Panc1 (cell line): ENCODE measurements around the gene NUP98. TPM values are rescaled to one million over a fixed set of nuclear protein-coding genes. Genes with fewer than 3 reads are reported as not detected.

ENCODE experiments used
- ATAC-seq: fragments of 200-7000 bp; cut with Tn5 transposase; 2 replicates; pipeline ENCODE4 v1.9.1; 2020; ENCODE audit warnings: mild to moderate bottlenecking, moderate library complexity
- BruUV-seq: library from RNA; stranded (reverse); fragments of 400-500 nt; replicated peaks from 2 replicates; lab custom pipeline; 2021; lab: Mats Ljungman, UMichigan
- CTCF ChIA-PET: fragments of 300-600 bp; sonication (Branson Sonifier 250); formaldehyde crosslinking; loops from one replicate; lab custom pipeline; 2022; ENCODE audit warnings: antibody characterized with exemption; lab: Charles Lee
- POLR2A ChIA-PET: fragments of 300-600 bp; sonication (Branson Sonifier 250); formaldehyde crosslinking; loops from one replicate; lab custom pipeline; 2022; ENCODE audit warnings: antibody characterized with exemption; lab: Charles Lee
- DNase-seq: peaks from one replicate; pipeline ENCODE4 v3.0.0-alpha.2; 2010; ENCODE audit warnings: low read depth, low spot score
- H3K27ac ChIP-seq: 2 replicates; pipeline ENCODE4 v1.5.1; 2011; ENCODE audit warnings: mild to moderate bottlenecking, low read length, inconsistent platforms
- H3K27me3 ChIP-seq: fragments of 200-500 bp; sonication (Bioruptor generic); 2 replicates; pipeline ENCODE4 v1.6.0; 2014; ENCODE audit warnings: low read length, inconsistent platforms; ENCODE audit not compliant: control insufficient read depth, insufficient read depth
- H3K36me3 ChIP-seq: fragments of 200-500 bp; sonication (Bioruptor generic); 2 replicates; pipeline ENCODE4 v1.5.1; 2014; ENCODE audit warnings: inconsistent platforms, mild to moderate bottlenecking, low read length, moderate library complexity; ENCODE audit not compliant: control insufficient read depth, insufficient read depth
- H3K4me1 ChIP-seq: 2 replicates; pipeline ENCODE4 v1.5.1; 2011; ENCODE audit warnings: inconsistent platforms, mild to moderate bottlenecking, low read length, moderate library complexity; ENCODE audit not compliant: control insufficient read depth, insufficient read depth
- H3K4me3 ChIP-seq, 2 experiments: 2 replicates each; pipeline ENCODE4 v1.5.1; 2011 to 2012; ENCODE audit warnings: low read depth in 2 of 2, low read length in 2 of 2, mild to moderate bottlenecking in 2 of 2, inconsistent platforms in 1 of 2, moderate library complexity in 1 of 2
- H3K9me3 ChIP-seq: fragments of 200-500 bp; sonication (Bioruptor generic); 2 replicates; pipeline ENCODE4 v1.5.1; 2014; ENCODE audit warnings: low read depth, mild to moderate bottlenecking, inconsistent platforms, low read length, moderate library complexity; ENCODE audit not compliant: control insufficient read depth, insufficient read depth
- POLR2AphosphoS5 ChIP-seq: IDR thresholded peaks from 2 replicates; pipeline ENCODE4 v1.6.1; 2012; ENCODE audit warnings: mild to moderate bottlenecking, low read depth, low read length, moderate library complexity
- SIN3A ChIP-seq: IDR thresholded peaks from 2 replicates; pipeline ENCODE4 v1.6.1; 2012; ENCODE audit warnings: low read depth, mild to moderate bottlenecking, low read length, moderate library complexity, borderline replicate concordance; ENCODE audit not compliant: insufficient read depth
- TCF7L2 ChIP-seq: IDR thresholded peaks from 2 replicates; pipeline ENCODE4 v1.6.1; 2011; ENCODE audit warnings: mild to moderate bottlenecking, low read depth, low read length, inconsistent platforms
- in situ Hi-C: cut with HindIII; loops from 2 replicates; pipeline ENCODE4 v1.10.0; 2016; ENCODE audit warnings: low sequenced_read_pairs, low pct_unique_long_range_greater_than_20kb
- intact Hi-C: fragments of 100-400 bp; cut with micrococcal nuclease; formaldehyde crosslinking; loops from one replicate; pipeline ENCODE4 v1.10.0; 2022; ENCODE audit not compliant: unreplicated experiment
- total RNA-seq: library from RNA; stranded (reverse); gene quantifications from one replicate; pipeline ENCODE4 v1.2.1, GENCODE V29; 2021; ENCODE audit not compliant: unreplicated experiment
- TF ChIP-seq, protein P1 (sequence below): fragments of 450-650 bp; IDR thresholded peaks from 2 replicates; pipeline ENCODE4 v1.5.1; 2017; ENCODE audit warnings: mild to moderate bottlenecking
- TF ChIP-seq, protein P2 (sequence below), 2 experiments: IDR thresholded peaks; 2 replicates each; pipeline ENCODE4 v1.6.1; 2011 to 2012; ENCODE audit warnings: low read depth in 2 of 2, control low read depth in 1 of 2, low read length in 1 of 2, mild to moderate bottlenecking in 1 of 2, moderate library complexity in 1 of 2; ENCODE audit not compliant: insufficient read depth in 1 of 2

NUP98 gene
- total RNA-seq, 1 experiment from 2014 or later = 244 TPM

DNA sequence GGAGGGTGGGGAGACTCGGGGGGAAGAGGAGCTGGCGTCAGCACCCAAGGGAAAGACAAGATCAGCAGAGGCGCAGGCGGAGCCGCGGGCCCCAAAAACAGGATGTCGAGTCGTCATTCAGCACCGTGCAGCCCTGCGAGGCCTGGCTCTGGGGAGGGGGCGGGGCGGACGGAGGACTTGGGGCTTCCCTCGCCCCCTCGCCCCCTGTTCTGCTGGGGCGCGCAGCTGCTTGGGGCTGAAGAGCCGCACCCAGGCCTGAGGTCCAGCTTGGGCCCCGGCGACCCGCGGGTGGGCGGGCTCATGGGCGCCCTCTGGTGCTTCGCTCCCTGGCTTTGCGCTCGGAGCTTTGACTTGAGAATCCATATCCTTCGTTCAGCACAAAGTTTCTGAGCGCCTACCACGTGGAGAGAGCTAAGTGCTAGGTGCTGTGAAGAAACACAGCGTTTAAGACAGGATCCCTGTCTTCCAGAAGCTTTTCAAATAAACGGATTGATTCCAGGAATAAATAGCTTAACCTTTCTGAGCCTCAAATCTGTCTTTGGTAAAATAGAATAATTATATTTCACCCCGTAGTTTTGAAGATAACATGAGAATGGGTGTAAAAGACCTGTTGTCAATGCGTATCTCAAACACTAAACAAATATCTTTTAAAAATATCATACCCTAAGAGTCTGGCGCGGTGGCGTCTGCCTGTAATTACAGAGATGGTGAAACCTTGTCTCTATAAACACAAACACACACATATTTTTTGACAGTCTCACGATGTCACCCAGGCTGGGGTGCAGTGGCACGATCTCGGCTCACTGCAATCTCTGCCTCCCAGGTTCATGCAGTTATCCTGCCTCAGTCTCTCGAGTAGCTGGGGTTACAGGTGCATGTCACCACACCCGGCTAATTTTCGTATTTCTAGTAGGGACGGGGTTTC is 44.3 kb upstream of the NUP98 start:
- Histone ChIP-seq H3K9me3 (no peaks in the 10 kb centered on the region), H3K4me3 (peak overlapping the region; percentile 62 to 63), H3K27me3 (no peaks in the 10 kb centered on the region), H3K4me1 (peaks cover 36% of the 10 kb centered on the region), H3K27ac (peak overlapping the region; percentile 84), H3K36me3 (no peaks in the 10 kb centered on the region)
- TSS peak; percentile 97 for BruUV-seq
- DNase-seq = peak; percentile 82
- ChIA-PET CTCF (interaction anchor here (0.5 to 2.7 kb wide), 16 partner anchors 8 to 678 kb away, joined by 3 to 33 read pairs (median 4); partner anchors contain the start of gene STIM1), POLR2A (interaction anchor here (0.7 to 0.9 kb wide), 2 partner anchors 10 to 491 kb away, joined by 4 to 6 read pairs; no protein-coding TSS in a partner anchor)
- no peak for TF ChIP-seq TCF7L2
- TF ChIP-seq, protein P1, sequence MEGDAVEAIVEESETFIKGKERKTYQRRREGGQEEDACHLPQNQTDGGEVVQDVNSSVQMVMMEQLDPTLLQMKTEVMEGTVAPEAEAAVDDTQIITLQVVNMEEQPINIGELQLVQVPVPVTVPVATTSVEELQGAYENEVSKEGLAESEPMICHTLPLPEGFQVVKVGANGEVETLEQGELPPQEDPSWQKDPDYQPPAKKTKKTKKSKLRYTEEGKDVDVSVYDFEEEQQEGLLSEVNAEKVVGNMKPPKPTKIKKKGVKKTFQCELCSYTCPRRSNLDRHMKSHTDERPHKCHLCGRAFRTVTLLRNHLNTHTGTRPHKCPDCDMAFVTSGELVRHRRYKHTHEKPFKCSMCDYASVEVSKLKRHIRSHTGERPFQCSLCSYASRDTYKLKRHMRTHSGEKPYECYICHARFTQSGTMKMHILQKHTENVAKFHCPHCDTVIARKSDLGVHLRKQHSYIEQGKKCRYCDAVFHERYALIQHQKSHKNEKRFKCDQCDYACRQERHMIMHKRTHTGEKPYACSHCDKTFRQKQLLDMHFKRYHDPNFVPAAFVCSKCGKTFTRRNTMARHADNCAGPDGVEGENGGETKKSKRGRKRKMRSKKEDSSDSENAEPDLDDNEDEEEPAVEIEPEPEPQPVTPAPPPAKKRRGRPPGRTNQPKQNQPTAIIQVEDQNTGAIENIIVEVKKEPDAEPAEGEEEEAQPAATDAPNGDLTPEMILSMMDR = peak; percentile 100
- no peak for TF ChIP-seq SIN3A
- TF ChIP-seq POLR2AphosphoS5 = peak; percentile 87
- TF ChIP-seq, protein P2, sequence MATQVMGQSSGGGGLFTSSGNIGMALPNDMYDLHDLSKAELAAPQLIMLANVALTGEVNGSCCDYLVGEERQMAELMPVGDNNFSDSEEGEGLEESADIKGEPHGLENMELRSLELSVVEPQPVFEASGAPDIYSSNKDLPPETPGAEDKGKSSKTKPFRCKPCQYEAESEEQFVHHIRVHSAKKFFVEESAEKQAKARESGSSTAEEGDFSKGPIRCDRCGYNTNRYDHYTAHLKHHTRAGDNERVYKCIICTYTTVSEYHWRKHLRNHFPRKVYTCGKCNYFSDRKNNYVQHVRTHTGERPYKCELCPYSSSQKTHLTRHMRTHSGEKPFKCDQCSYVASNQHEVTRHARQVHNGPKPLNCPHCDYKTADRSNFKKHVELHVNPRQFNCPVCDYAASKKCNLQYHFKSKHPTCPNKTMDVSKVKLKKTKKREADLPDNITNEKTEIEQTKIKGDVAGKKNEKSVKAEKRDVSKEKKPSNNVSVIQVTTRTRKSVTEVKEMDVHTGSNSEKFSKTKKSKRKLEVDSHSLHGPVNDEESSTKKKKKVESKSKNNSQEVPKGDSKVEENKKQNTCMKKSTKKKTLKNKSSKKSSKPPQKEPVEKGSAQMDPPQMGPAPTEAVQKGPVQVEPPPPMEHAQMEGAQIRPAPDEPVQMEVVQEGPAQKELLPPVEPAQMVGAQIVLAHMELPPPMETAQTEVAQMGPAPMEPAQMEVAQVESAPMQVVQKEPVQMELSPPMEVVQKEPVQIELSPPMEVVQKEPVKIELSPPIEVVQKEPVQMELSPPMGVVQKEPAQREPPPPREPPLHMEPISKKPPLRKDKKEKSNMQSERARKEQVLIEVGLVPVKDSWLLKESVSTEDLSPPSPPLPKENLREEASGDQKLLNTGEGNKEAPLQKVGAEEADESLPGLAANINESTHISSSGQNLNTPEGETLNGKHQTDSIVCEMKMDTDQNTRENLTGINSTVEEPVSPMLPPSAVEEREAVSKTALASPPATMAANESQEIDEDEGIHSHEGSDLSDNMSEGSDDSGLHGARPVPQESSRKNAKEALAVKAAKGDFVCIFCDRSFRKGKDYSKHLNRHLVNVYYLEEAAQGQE (IDR thresholded peaks at IDR 0.05; ENCODE audit: insufficient read depth in 1 of 2, low read depth in 2 of 2, low read length in 1 of 2) = 0 out of 4 replicates have a peak, but pooled peaks of 1 of the 2 experiments have one; percentile 45
- peak; percentile 84 for ATAC-seq
- intact Hi-C loops = no loop called here
- in situ Hi-C loops = no loop called here

DNA sequence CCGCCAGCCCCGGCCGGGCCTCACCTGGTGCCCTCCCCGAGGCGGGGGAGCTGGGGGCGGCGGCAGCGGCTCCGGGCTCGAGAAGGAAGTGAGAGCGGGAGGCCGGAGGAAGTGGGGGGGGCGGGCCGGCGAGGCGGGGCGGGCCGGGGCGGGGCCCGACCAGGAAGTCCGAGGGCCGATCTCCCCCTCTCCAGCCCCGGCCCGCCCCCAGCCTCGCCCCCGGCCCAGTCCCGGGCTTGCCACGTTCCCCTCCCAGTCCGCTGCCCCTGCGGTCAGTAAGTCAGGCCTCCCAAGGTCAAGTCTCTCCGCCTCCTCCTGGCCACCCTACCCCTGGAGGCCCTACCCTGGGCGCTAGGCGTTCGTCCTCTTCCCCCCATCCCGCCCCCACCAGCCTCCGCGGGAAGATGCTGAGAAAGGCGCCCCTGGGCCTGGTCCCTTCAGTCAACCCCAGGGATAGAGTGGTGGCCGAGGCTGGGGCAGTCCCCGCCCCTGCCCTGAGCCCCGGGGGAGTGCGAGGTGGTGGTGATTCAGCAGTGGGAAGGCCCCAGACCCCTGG is 43.6 kb upstream of the NUP98 start, which contains the start of gene RHOG:
Gene RHOG (minus strand): TSS at position 90 of the 556 bp plus-strand sequence. CDS start 12,821 bp downstream, outside the sequence.
- Histone ChIP-seq H3K4me1 (peaks cover 36% of the 10 kb centered on the region), H3K4me3 (peak within 1 kb of the TSS; percentile 62 to 67), H3K27me3 (no peaks in the 10 kb centered on the region), H3K36me3 (no peaks in the 10 kb centered on the region), H3K9me3 (no peaks in the 10 kb centered on the region), H3K27ac (peak within 1 kb of the TSS; percentile 89)
- CTCF ChIA-PET = interaction anchor here (0.6 to 2.7 kb wide), 17 partner anchors 8 to 233 kb away, joined by 3 to 33 read pairs (median 4); partner anchors contain the start of gene STIM1
- intact Hi-C loops = no loop called here
- DNase-seq (no peak), ATAC-seq (peak; percentile 88)
- no TSS peak for BruUV-seq
- in situ Hi-C loops = no loop called here
- TF ChIP-seq POLR2AphosphoS5 (peak; percentile 66; the same call in 1 of the 2 replicates), SIN3A (peak; percentile 80; the same call in 1 of the 2 replicates)
- TF ChIP-seq, protein P2 (IDR thresholded peaks at IDR 0.05; ENCODE audit: insufficient read depth in 1 of 2, low read depth in 2 of 2, low read length in 1 of 2) = no peak
- POLR2A ChIA-PET = interaction anchor here (0.5 to 0.9 kb wide), 4 partner anchors 9 to 63 kb away, joined by 3 to 6 read pairs (median 5); no protein-coding TSS in a partner anchor
